COLO829 (cell line): ENCODE results near the gene NELL1.
"Not testable (repeated sequence)": the region's sequence is repeated elsewhere in the genome, so short reads cannot be mapped to it uniquely, and the experiment has no call there.

Experiments used
- DNase-seq: peaks from one replicate; pipeline ENCODE4 v3.0.0; 2012; ENCODE audit warnings: low spot score

Gene NELL1

DNA sequence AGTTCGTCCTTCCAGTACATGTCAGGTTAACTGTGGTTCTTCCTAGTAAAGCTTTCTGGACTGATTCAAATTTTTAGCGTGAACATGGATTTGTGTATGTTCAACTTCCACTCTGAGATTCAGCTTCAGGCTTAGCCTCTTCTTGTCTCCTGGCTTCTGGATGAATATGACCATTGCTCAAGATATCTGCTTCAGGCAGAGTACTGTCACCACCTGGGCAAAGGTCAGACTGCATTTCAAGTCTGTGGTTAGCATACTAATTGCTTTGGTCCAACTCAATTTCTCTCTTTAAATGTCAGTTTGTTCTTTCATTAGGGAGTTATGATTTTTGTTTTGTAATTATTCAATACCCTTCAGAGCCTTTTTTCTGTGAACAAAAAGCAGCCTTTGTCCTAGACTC, 440.0 kb downstream of the NELL1 start:
- DNase-seq: no peak

DNA sequence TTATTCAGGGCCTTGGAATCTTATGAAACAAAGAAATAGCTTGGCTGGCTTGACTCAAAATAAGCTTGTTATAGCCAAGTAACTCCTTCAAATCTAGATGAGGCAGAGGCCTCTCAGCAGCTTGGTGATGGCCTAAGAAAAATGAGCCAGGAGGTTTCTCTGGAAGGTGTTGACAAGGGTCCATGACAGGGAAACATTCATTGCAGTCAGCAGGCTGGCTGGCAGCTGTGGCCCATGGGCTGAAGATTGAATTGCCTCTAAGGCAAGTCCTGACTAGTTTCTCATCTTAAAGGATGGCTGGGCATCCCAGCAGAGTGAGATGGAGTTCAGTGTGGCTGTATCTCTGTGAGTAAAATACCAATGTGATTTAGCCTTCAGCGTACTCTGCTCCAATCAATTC, 441.0 kb downstream of the NELL1 start:
- no peak for DNase-seq

DNA sequence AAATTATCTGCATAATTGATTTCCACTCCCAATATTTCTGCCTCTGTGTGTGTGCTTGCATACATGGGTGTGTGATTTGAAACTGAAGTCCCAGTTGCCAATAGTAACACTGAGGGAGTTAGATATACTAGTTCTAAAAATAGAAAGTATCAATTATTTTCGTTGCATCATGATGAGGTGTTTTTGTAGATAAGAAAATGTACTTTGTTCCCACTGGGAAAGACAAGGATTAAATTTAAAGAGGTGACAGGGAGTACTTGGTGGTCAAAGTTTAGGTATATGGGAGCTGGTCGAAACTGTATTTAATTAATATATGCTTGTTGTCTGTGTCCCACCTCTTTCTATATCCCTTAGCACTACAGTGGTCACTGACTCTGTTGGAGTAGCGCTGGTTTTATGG, 444.5 kb downstream of the NELL1 start:
- DNase-seq: no peak

DNA sequence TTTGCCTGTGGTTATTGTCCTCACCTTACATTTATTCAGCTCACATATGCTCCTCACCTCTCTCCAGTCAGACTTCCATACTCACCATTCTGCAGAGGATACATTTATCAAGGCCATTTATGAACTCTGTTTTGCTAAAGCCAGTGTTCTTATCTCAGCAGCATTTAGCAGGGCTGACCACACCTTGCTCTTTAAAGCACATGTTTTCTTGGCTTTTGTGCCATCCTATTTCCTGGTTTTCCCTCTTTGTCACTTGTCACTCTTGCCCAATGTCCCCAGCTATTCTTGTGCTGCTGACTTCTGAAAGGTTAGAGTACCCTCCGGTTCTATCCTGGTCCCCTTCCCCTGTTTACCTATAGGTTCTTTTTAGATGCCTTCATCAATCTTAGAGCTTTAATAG, 446.6 kb downstream of the NELL1 start:
- no peak for DNase-seq

DNA sequence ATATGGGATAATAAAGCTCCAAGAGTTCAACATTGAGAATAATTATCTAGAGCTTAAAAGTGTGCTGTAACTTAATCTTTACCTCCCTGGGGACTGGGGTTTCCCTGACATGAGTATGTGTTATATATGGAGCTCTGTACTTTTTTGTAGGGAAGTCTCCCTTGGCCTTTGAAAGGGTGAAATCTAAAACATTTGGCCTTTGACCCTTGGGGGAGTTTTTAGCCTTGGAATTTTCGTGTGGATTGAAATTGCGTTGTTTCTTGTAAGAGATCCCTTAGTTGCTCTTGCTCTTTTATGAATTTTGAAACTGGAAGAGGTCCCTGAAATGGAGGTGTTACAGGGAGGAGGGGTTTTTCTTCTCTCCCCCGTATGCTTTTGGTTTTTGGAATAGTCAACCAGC, 450.0 kb downstream of the NELL1 start:
- no peak for DNase-seq

DNA sequence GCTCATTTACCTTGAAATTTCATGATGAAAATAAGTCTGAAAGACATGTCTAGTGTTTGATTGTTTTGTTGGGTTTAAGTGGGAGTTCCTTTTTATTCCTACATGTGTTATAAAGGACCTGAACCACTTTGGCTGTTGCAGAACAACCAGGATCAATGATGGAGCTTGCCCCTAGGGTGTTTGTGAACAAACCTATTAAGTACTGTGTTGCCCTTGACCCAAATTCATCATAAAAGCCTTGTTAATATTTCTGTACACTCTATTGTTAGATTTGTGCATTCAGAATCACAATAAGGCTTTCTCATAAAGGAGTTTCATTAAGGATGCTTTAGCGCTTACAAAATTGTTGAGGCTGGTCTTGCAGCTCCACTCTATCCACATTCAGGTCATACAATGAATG, 452.6 kb downstream of the NELL1 start:
- DNase-seq: no peak

DNA sequence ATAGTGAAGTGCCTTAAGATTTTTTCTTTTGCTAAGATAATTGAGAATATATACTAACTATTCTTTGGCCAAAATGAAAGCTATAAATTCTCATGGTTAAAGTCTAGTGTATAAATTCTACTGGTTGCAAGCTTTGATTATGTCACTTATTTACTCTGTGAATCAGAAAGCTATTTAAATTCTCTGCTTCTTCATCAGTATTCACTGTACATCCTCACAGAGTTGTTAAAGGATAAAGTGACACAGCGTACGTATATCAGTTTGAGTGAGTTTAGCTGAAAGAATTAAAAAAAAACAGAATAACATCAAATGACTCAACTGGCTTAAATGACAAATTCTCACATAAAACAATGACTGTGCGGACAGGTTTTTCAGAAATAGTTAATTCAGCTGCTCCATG, 453.1 kb downstream of the NELL1 start:
- DNase-seq: no peak

DNA sequence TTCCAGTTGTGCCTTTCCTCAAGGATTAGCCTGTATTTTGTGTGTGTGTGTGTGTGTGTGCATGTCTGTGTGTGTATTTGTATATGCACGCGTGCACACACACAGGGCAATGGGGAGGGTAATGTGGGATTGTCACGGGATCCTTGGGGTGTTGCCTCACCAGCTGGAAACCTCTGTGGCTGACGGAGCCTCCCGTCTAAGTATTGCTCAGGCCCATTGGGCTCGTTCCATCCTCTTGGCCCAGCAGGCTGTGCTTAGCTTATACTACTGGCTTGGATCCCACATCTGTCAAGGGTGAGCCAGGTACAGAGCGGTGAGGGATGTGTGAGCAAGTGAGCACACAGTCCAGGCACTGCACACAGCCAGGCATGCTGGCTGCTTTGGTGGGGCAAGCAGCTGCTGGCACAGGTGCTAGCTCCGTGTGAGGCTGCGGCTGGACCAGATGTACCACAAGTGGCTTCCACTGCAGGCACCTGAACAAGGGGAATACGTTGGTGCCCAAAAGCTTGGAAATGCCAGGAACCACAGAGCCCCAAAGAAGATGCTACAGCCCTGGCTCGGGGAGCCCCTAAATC, 462.8 kb downstream of the NELL1 start:
- no peak for DNase-seq

DNA sequence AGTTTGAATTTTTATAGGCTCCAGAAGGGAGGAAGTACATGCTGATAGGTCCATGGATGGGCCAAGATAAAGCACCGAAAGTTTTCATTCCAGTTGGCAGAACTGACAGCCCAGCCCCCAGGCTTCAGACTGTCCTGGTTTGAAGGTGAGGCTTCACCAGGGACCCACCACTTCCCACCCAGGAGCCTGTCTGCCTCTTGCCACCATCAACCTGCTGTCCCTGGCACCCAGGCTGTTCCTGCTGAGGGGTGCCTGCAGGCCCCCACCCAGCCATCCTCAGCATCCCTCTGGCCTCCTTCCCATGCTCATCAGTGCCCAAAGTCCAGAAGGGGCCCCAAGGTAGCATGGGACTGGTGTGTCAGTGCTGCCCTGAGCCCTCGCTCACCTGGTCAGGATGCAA, 463.9 kb downstream of the NELL1 start:
- no peak for DNase-seq

DNA sequence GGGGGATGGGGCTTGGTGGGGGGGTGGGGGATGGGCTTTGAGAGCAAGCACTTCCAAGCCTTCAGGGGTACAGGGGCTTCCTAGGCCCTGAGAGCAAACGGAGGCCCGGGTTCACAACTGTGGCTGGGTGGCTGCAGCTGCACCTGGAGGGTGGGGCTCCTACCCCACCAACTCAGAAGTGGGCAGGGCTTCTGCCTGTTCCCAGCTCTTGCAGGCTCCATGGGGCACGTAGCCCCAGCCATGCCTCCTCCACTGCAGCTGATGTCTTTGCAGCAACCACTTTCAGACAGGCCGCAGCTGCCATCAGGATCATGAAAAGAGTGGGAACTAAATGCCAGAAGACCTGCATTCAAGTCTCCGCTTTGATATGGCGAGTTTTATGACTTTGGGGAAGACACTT, 464.3 kb downstream of the NELL1 start:
- DNase-seq: no peak

DNA sequence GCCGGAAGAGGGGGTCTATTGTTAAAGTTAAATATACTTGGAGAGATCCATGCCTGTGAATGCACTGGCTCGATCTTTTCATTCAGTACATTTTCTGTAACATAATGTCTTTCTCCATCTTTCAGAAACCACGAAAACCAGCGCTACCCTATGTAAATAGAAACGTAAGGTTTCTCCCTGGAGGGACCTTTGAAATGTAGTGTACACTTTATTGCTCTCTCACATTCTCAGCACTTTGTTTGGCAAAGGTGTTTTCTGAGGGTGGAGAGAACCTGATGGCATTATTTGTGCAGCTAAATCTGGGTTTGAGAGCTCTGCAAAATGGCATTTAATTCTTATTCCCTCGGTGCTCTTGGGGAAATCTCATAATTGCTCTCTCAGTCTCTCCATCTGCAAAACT, 468.4 kb downstream of the NELL1 start:
- no peak for DNase-seq

DNA sequence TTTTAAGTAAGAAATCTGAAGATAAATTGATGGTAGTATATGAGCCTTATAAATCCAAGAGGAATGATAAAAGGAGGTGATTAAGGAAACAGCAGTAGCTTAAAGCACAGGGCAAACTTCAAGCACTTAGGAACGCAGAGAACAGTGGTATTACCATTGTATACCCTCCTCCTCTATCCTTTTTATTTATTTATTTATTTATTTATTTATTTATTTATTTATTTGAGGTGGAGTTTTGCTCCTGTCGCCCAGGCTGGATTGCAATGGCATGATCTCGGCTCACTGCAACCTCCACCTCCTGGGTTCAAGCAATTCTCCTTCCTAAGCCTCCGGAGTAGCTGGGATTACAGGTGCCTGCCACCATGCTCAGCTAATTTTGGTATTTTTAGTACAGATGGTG, 472.2 kb downstream of the NELL1 start:
- DNase-seq: not testable (repeated sequence)

DNA sequence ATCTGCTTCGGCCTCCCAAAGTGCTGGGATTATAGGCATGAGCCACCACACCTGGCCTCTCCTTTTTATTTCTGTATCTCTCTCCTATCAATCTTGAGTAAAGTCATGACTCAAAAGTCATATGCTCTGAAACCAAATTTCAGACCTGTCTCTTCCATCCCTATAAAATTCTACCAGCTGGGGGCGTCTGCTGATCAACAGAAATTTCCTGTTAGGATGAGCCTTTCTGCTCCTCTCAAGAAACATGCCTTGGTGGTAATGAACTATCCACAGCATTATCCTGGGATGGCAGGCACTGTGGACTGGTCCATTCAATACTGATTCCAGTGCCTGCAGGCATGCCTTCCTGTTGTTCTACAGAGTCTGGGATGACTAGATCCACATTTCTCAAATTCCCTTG, 472.6 kb downstream of the NELL1 start:
- no peak for DNase-seq

DNA sequence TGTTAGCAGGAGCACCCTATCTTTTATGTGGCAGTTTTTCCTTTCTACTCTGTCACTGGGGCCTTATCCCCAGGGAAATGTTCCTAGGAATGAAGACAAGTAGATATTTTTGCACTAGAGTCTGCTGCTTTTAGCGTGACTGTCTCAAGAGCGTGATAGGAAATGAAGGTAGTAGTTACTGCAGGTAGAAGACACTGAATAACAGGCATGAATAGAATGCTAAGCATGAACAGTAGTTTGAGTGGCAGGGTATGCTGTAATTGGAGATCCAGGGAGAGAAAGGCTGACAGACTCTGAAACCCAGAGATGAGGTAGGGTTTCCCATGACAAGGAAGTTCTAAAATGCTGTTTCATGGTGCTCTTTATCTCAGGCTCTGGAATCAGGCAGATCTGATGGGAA, 475.1 kb downstream of the NELL1 start:
- no peak for DNase-seq

DNA sequence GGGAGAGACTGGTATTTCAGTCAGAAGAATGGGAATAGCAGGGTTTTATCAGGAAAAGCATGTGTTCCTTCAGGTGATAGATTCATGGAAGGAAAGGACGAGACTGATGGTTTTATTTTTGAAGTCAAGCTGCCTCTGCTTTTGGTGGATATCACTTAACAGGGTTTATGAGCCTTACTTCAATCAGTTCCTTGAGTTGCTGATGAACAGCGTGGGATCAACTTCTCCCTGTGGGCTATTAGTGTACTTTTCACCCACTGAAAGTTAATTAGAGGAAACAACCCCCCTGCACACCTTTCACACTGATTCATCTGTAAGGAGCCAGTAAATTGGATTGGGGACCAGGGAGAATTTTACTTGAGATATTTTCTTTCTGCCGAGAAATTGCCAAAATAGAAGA, 479.0 kb downstream of the NELL1 start:
- DNase-seq: no peak

DNA sequence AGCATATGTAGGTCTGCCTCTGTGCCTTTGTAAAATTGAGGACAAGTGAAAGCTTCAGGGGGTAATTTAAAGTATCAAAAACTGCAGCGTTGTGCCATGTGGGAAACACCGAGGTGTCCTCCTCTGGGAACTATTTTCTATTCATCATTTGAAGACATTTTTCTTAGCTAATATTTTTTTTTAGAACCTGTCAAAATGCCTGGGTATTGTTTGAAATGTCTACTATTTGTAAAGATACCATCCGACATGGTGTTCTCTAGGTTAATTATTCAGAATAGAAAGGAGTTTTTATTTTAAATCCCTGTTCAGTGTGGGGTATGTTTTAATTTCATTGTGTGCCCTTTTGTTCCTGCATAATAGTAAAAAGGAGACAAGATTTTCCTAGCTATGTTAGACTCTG, 490.8 kb downstream of the NELL1 start:
- no peak for DNase-seq

DNA sequence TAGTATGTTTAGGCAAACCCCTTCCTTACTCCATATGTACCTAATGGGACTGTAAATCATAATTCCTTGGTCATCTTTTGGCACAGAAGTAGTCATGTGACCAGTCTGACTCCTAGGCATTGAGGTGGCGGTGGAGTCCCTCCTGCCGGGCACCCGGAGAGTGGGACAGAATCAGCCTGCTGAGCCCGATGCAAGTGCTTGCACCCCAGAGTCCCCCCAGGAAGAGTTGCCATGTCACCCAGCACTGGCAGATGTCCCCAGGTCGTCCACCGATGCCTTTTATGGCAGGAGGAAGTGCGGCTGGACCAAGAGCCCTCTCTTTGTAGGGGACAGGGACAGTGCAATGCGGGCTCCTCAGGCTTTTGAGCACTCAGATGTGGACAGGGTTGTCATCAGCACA, 500.3 kb downstream of the NELL1 start:
- no peak for DNase-seq

DNA sequence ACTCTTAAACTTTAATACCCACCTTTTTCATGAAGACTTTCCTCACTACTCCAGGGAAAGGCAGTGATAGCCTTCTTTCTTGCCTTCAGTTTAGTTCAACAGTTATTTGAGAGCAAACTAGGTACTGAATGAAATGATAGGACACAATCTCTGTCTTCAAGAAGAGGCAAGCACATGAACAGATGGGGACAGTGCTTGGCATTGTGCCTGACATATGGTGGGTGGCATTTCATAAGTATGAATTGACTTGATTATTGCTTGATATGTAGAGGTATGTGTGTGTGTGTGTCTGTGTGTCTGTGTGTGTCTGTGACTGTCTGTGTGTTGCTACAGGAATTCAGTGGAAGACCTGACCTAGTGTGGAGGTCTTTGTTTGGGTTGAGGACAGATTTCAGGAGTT, 504.1 kb downstream of the NELL1 start:
- no peak for DNase-seq

DNA sequence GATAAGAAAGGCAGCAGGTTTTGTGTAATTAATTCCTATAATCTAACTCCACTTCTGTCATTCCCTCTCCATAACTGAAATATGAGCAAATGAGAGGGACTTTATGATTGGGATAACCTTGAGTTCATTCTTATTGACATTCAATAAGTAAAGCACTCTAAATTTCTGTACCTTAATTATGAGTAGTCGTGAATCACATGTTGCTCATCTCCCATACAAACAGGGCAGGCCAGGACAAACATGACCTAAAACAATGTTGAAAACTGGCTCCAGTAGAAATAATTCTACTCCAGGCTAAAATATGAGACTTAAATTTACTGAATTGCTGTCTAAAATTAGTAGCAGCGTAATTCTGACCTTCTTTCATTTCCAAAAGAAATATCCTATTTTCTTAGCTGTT, 505.4 kb downstream of the NELL1 start:
- no peak for DNase-seq

DNA sequence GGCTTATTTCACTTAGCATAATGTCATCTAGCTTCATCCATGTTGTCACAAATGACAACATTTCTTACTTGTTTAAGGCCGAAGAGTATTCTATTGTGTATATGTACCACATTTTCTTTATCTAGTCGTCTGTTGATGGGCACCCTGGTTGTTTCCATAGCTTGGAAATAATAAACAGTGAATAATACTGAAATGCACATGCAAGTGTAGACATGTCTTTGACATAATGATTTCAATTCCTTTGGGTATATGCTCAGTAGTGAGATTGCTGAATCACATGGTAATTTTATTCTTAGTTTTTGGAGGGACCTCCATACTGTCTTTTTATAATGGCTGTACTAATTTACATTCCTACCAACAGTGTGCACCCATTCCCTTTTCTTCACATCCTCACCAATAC, 508.0 kb downstream of the NELL1 start:
- no peak for DNase-seq

DNA sequence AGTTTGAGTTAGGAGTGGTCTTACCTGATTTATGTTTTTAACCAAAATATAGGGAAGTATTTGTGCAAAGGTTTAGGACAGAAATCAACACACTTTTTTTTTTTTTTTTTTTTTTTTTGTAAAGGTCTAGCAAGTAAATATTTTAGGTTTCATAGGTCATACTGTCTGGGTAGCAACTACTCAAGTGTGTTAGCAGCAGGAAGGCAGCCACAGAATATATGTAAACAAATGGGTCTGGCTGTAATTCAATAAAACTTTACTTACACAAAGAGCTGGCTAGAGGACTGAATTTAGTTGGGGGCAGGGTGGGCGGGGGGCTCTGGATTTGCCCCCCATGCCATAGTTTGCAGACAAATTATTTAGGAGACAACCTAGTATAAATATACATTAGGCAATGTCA, 510.4 kb downstream of the NELL1 start:
- no peak for DNase-seq

DNA sequence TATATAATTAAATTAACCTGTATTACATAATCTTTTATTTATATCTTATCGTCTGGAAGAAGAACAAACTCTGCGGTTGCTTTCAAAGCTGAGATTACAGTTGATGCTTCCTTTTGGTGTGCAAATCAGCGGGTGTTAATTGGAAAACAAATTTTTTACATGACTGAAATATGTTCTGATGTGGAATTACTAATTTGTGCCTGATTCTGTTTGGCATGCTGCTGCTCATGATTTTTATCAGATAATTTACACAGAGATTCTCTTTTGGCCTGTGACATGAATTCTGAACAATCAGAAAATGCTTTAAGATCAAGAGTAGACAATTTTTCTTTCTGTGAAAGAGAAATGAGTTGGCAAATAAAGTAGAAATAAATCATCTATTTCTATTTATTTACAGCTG, 510.8 kb downstream of the NELL1 start:
- DNase-seq: no peak

DNA sequence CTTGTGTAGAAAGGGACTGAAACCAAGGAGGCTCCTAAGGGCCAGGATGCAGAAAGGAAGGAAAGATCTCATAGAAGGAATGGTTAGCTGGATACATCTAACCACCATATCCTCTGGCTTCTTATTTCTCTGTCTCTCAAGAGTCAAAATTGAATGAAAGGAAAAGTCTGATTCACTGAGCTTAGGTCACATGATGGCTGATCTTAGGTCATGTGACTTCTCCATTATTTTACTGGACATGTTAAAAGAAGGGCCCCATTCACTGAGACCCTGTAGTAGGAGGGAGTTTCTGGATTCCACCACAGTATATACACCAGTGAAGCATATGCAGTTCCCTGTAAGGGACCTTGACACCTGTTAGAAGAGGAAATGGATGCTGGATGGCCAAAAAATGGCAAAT, 516.6 kb downstream of the NELL1 start:
- no peak for DNase-seq

DNA sequence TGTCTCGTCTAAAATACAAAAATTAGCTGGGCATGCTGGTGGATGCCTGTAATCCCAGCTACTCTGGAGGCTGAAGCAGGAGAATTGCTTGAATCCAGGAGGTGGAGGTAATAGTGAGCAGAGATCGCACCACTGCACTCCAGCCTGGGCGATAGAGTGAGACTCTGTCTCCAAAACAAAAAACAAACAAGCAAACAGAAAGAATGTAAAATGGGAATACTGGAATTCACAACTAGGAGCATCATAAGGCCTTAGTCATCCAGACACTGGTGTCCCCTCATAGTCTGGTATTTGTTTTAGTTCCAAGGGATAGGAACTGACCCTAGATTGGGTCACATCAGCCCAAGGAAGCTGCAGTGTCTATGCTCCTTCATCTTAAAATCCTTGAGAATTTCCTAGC, 520.8 kb downstream of the NELL1 start:
- DNase-seq: no peak

DNA sequence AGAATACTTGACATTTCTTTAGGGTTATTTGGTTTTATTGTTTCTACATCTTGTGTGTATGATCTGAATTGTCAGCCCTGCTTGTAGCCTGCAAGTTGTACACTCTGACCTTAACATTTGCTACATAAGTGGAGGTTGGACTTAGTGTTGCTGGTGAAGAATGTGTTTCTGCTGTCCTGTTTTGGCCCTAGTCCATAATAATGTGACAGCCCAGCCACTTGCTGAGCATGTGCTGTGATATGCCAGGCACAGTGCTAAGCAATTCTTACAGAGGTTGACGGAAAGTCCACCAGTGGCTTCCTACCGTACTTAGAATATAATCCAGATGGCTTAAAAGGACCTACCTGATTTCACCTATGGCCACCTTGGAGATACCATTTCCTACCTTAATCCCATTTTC, 526.6 kb downstream of the NELL1 start:
- DNase-seq: no peak
